Activated CD8-positive, alpha-beta memory T cell treated with anti-CD3 and anti-CD28 coated beads, Interleukin-2, amount 10 ng/mL, durations not matched to agents 7 days and 5 days (primary cell): Measurements from ENCODE around the gene ACOX3. TPM values are rescaled to one million over a fixed set of nuclear protein-coding genes. Genes with fewer than 3 reads are reported as not detected.
"Not testable (repeated sequence)": the region's sequence is repeated elsewhere in the genome, so short reads cannot be mapped to it uniquely, and the experiment has no call there.

Source experiments
- ATAC-seq: fragments of 150-1000 bp; cut with Tn5 transposase; one replicate; pipeline ENCODE4 v1.10.0; 2021; ENCODE audit warnings: moderate library complexity
- CTCF ChIA-PET: fragments of 350-600 bp; sonication (Branson Sonifier 250); formaldehyde crosslinking; loops from one replicate; lab custom pipeline; 2021; ENCODE audit warnings: antibody characterized with exemption; lab: Charles Lee
- DNase-seq: peaks from one replicate; pipeline ENCODE4 v3.0.0-alpha.2; 2020
- H3K27ac Mint-ChIP-seq: one replicate; pipeline ENCODE4 v1.8.0; 2021; ENCODE audit warnings: mild to moderate bottlenecking, mixed read lengths
- H3K27me3 Mint-ChIP-seq: one replicate; pipeline ENCODE4 v1.8.0; 2021; ENCODE audit warnings: mixed read lengths
- H3K36me3 Mint-ChIP-seq: one replicate; pipeline ENCODE4 v1.8.0; 2021; ENCODE audit warnings: mild to moderate bottlenecking, mixed read lengths
- H3K4me1 Mint-ChIP-seq: one replicate; pipeline ENCODE4 v1.8.0; 2021; ENCODE audit warnings: mixed read lengths
- H3K4me3 Mint-ChIP-seq: one replicate; pipeline ENCODE4 v1.8.0; 2021; ENCODE audit warnings: mild to moderate bottlenecking, moderate library complexity, mixed read lengths
- H3K9me3 Mint-ChIP-seq: one replicate; pipeline ENCODE4 v1.8.0; 2022; ENCODE audit warnings: low read depth, mixed read lengths
- total RNA-seq, 2 experiments: library from RNA; stranded (reverse); gene quantifications; one replicate each; pipeline ENCODE4 v1.2.3, GENCODE V29; 2021

The ACOX3 gene
- total RNA-seq, result 10 to 100 TPM; 11.7 to 13.0 TPM

DNA sequence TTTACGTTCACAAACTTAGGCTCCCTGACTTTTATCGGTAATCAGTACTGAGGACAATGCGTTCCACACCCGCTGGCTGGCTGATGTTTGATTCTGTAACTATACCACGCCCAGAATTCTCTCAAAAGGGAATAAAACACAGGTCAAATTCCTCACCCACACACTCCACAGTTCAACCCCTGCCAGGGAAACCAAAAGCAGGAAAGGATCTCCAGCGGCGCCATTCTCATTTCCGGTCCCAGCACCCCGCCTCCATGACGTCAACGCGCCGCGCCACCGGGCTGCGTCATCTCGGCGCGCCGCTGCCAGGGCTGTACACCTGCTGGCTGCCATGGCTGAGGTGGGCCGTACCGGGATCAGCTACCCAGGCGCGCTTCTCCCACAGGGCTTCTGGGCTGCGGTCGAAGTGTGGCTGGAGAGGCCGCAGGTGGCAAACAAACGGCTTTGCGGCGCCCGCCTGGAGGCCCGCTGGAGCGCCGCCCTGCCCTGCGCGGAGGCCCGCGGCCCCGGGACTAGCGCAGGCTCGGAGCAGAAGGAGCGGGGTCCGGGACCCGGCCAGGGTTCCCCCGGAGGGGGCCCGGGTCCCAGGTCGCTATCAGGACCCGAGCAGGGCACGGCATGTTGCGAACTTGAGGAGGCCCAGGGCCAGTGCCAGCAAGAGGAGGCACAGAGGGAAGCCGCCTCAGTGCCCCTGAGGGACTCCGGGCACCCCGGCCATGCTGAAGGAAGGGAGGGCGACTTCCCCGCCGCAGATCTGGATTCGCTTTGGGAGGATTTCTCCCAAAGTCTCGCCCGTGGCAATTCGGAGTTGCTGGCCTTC lies at the start of gene ACOX3, which contains the start of gene TRMT44:
ACOX3 (minus strand) TSS at position 232 of the 820 bp plus-strand sequence. CDS start 24,202 bp downstream, outside the sequence.
TRMT44 (plus strand) TSS at position 286 of the 820 bp plus-strand sequence; CDS start at position 332, 46 bp downstream.
- Mint-ChIP-seq H3K4me3 (peak within 1 kb of the TSS; percentile 98), H3K4me1 (peaks cover 74% of the 10 kb centered on the region), H3K27me3 (no peaks in the 10 kb centered on the region), H3K27ac (peak within 1 kb of the TSS; percentile 98), H3K36me3 (peaks cover 2% of the 10 kb centered on the region), H3K9me3 (no peaks in the 10 kb centered on the region)
- DNase-seq (peak; percentile 93), ATAC-seq (peak; percentile 94)
- CTCF ChIA-PET, result interaction anchor here (1.1 to 1.7 kb wide), 3 partner anchors 8 to 31 kb away, joined by 4 to 9 read pairs (median 6); no protein-coding TSS in a partner anchor

DNA sequence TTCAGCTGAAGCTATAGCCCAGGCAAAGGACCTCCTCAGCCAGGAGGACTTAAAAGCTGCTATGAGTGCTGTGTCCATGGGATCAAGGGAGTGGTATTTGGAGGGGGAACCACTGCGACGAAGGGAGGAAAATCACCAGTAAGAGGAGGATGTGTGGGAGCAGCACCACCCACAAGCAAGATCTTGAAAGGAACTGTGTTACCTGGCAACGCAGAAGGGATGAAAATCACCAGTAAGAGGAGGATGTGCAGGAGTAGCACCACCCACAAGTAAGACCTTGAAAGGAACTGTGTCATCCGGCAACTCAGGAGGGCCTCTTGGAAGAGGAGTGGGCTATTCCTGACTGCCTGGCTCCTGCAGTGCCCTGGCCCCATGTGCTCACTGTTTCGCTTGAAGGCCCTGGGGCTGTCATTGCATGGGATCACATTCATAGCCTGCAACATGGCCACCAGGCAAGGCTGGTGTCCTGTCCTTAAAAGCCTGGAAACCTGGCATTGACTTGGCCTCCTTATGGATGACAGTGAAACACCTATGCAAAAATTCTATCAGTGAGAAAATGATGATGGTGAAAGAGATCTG lies 48.4 kb upstream of the ACOX3 start:
- ATAC-seq, result no peak
- Mint-ChIP-seq H3K4me1 (no peaks in the 10 kb centered on the region), H3K36me3 (no peaks in the 10 kb centered on the region), H3K27ac (no peak overlapping the region), H3K4me3 (no peak overlapping the region), H3K9me3 (no peaks in the 10 kb centered on the region), H3K27me3 (no peaks in the 10 kb centered on the region)
- CTCF ChIA-PET, result interaction anchor here (0.6 kb wide), 1 partner anchor 397 kb away, joined by 3 read pairs; no protein-coding TSS in a partner anchor
- no peak for DNase-seq

DNA sequence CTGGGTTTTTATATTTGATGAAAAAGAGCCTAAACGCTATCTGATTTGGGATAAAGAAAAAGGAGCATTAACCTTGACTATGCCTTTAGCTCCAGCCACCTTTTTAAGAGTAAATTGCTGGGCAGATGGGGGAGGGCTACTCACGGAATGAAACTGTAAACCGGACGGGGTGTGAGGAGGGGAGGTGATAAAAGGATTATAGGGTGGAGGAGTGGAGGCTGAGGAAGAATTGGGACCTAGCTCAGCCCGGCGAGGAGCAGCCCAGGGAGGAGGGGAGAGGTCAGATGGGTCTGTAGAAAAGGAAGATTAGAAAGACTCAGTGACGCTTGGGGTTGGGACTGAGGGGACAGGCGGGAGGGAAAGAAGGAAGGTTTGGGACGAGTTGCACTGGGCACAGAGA lies 46.1 kb upstream of the ACOX3 start:
- H3K36me3 Mint-ChIP-seq, H3K27me3 Mint-ChIP-seq, H3K4me1 Mint-ChIP-seq, H3K4me3 Mint-ChIP-seq, ATAC-seq, H3K9me3 Mint-ChIP-seq, CTCF ChIA-PET, DNase-seq, H3K27ac Mint-ChIP-seq: not testable (repeated sequence)

DNA sequence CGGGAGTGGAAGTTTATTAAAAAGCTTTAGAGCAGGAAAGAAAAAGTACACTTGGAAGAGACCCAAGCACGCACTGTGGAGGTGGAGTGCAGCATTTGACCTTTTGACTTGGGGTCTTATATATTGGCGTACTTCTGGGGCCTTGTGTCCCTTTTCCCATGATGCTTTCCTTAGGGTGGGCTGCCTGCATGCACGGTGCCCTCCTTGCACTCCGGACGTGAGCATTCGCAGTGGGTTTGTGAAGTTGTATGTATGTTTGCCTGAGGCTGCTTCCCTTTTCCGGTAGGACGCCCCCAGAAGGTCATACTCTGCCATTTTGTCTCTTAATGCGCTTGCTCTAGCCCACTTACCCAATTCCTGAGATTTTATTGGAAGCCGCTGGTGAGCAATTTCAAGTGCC lies 39.7 kb upstream of the ACOX3 start:
- Mint-ChIP-seq H3K4me3 (no peak overlapping the region), H3K27me3 (no peaks in the 10 kb centered on the region), H3K9me3 (no peaks in the 10 kb centered on the region), H3K4me1 (peaks cover 3% of the 10 kb centered on the region), H3K27ac (no peak overlapping the region), H3K36me3 (no peaks in the 10 kb centered on the region)
- CTCF ChIA-PET, result no interaction called here
- DNase-seq (no peak), ATAC-seq (no peak)

DNA sequence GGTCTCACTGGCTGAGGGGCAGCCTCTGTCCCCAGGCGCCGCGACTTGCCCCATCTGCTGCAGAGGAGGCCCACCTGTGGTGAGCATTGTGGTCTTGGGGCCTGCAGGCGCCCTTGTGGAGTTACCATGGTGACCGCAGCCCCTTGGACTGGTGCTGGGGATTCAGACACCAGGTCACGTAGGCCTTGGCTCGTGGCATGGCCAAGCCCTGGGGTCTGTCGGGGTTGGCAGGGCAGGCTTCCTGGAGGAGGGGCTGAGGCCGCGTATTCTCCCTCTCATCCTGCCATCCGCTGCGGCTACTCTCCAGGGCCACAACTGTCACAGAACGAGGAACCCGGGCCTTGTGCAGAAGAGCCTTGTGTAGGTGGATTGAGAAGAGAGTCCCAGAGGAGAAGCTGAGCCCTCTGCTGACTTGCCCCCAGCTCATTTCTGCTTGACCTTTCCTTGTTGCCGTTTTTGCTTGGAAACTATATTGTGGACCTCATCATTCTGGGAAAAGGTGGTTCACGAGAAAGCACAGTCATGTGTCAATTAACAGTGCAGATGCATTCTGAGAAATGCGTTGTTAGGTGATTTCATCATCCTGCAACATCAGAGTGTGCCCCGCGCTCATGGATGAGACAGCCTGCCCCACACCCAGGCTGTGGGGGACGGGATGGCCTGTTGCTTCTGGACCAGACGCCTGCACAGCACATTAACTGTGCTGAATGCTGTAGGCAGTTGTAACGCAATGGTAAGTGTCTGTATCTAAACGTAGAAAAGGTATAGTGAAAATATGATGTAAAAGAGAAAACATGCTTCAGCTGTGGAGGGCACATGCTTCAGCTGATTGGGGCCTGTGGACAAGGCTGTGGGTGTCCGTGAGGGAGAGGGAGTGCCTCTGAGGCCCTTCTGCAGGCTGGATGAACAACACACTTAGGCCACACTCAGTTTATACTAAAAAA lies 38.5 kb upstream of the ACOX3 start:
- DNase-seq, result no peak
- CTCF ChIA-PET, result no interaction called here
- no peaks in the 10 kb centered on the region for H3K27me3 Mint-ChIP-seq
- H3K9me3 Mint-ChIP-seq, result no peaks in the 10 kb centered on the region
- no peak overlapping the region for H3K4me3 Mint-ChIP-seq
- no peak for ATAC-seq
- no peaks in the 10 kb centered on the region for H3K36me3 Mint-ChIP-seq
- H3K4me1 Mint-ChIP-seq, result peaks cover 3% of the 10 kb centered on the region
- H3K27ac Mint-ChIP-seq, result peak overlapping the region; percentile 42

DNA sequence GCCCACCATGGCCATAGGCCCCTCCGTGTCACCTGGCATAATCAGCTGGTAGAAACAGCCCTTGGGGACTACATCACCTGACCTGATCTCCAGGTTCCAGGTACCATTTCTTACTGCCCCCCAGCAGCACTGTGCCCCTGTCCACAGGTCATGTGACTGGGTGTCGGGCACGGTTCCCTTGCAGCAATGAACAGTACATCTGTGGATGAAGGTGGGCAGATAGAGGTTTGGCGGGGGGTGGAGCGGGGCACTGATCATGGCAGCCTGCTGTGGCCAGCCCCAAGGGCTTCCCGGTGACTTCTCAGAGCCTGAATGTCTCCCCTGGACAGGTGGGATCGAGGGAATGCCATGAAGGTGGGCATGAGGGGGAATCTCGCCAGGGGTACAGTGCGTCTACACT lies 37.8 kb upstream of the ACOX3 start:
- Mint-ChIP-seq H3K4me1 (peaks cover 3% of the 10 kb centered on the region), H3K9me3 (no peaks in the 10 kb centered on the region), H3K4me3 (no peak overlapping the region), H3K27me3 (no peaks in the 10 kb centered on the region), H3K27ac (no peak overlapping the region), H3K36me3 (no peaks in the 10 kb centered on the region)
- DNase-seq (no peak), ATAC-seq (no peak)
- CTCF ChIA-PET, result no interaction called here

DNA sequence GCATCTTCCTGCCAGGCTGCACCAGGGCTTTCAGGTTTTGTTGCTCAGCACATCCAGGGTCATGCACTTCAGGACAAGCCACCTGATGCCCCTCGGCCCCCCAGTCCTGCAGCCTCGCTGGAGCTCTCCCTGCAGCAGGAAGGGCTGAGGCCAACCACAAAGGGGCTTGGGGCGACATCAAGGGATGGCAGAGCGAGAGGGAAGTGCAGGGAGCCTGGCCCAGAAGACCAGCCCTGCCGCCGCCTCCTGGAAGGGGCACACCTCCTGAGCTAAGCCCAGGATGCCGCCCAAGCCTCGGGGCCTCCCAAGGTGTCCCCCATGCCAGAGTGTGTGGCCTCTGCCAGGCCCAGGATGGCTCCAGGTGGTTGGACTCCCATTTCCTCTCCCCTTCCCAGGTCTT lies 37.2 kb upstream of the ACOX3 start:
- Mint-ChIP-seq H3K27ac (no peak overlapping the region), H3K27me3 (no peaks in the 10 kb centered on the region), H3K36me3 (no peaks in the 10 kb centered on the region), H3K4me1 (peaks cover 3% of the 10 kb centered on the region), H3K9me3 (no peaks in the 10 kb centered on the region), H3K4me3 (no peak overlapping the region)
- DNase-seq (no peak), ATAC-seq (no peak)
- CTCF ChIA-PET, result no interaction called here

DNA sequence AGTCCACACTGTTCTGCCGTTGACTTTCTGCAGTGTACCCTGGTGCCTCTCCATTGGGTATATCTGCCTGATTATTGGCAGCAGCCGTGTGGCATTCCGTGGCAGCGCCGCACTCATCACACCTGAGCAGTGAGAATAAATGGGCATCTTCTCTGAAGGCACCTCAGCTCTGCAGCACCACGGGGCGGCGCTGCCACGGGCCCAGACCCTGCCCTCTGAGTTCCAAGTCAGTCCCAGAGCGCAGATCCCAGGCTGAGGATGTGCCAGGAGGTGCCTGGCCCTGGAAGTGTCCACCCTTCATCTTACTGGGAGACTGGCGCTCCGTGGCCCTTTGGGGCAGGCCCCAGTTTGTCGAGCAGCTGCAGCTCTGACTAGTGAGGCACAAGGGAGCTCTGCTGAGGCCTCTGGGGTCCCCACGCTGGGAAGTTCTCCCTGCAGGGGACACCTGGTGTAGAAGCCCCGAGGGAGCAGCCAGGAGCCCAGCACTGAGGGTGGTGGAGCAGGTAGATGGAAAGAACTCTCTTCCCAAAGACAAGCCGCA lies 36.6 kb upstream of the ACOX3 start:
- H3K36me3 Mint-ChIP-seq, result no peaks in the 10 kb centered on the region
- no peaks in the 10 kb centered on the region for H3K9me3 Mint-ChIP-seq
- H3K27ac Mint-ChIP-seq, result no peak overlapping the region
- CTCF ChIA-PET, result no interaction called here
- peaks cover 3% of the 10 kb centered on the region for H3K4me1 Mint-ChIP-seq
- no peak overlapping the region for H3K4me3 Mint-ChIP-seq
- ATAC-seq (no peak), DNase-seq (no peak)
- no peaks in the 10 kb centered on the region for H3K27me3 Mint-ChIP-seq

DNA sequence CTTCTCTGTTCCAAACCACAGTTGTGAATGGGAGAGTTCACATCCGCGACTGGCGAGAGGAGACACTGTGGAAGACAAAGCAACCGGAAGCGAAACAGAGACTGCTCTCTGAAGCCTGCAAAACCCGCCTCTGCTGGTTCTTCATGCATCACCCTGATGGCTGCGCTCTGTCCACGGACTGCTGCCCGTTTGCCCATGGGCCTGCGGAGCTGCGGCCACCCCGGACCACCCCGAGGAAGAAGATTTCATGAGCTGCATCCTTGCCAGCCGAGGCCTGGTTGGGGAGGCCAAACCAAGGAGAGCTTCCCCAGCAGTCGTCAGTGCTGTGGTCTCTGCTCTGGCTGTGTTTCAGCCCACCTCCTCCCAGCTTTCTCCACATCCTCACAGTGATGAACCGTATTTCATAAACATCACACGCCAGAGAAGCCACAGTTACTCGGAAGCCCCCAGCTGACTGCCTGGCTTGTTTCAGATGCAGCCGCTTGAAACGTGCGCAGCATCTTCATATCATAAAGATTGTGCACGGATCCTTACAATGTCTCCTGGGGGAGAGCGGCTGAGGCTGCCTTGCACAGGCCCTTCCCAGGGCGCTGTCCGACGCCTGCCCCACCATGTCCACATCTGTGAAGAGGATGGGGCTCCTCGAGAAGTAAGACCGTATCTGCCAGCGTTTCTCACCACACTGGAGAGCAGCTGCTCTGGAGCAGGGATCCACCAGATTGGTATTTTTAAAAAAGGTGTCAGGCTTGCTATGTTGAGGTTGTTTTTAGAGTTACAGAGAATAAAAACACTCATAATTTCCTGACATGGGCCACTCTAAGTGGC lies 35.4 kb upstream of the ACOX3 start:
- no peaks in the 10 kb centered on the region for H3K36me3 Mint-ChIP-seq
- no peak overlapping the region for H3K27ac Mint-ChIP-seq
- no peak for DNase-seq
- H3K4me1 Mint-ChIP-seq, result peaks cover 3% of the 10 kb centered on the region
- H3K9me3 Mint-ChIP-seq, result no peaks in the 10 kb centered on the region
- H3K4me3 Mint-ChIP-seq, result no peak overlapping the region
- no peak for ATAC-seq
- no peaks in the 10 kb centered on the region for H3K27me3 Mint-ChIP-seq
- CTCF ChIA-PET, result no interaction called here

DNA sequence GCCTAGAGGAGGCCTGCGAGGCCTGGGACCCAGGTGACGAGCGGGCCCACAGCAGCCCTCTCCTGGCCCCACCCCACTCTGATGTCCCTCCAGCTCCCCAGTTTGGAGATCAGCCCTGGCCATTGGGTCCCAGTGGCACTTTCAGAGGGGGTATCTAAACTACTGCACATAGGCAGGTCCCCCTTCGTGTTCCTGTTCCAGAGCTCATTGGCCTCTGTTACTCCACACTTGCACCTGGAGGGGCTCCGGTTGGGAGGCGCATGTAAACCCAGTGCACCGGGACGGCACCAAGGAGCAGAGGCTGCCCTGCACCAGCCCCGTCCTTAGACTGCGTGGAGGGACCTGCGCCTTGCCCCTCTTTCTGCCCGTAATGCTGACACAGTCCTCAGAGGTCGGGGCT lies 34.3 kb upstream of the ACOX3 start:
- DNase-seq, result no peak
- Mint-ChIP-seq H3K4me3 (no peak overlapping the region), H3K4me1 (peaks cover 3% of the 10 kb centered on the region), H3K27ac (no peak overlapping the region), H3K27me3 (no peaks in the 10 kb centered on the region), H3K36me3 (no peaks in the 10 kb centered on the region), H3K9me3 (no peaks in the 10 kb centered on the region)
- ATAC-seq, result no peak
- CTCF ChIA-PET, result no interaction called here

DNA sequence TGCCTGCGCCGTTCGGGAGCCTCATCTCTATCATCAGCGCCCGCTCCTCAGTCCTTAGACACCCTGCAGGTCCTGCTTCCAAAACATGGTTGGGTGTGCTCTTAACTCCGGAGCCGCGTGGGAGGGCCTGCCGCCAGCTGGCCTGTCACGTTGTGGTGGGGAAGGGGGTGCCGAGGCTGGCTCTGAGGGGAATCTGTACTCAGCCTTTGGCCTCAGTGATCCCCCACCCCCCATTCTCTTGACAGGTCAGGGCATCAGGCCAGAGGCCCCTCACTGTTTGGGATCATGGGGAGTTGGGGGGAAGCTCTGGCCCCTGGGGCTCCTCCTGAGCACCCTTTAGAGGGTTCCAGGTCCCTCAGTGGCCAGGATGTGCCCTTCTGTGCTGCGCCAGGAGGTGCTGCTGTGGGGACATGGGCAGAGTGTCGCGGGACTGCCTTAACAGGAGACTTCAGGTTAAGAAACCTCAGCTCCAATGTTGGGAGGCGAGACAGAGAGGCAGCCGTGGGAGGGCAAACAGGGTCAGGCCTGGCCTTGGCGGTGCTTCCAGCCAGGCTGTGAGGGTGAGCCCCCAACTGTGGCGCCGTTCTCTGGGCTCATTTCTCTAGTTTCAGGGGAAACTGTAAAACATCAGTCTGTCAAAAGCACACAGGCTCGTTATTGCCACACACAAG lies 33.5 kb upstream of the ACOX3 start:
- H3K27ac Mint-ChIP-seq, result no peak overlapping the region

More for the DNA sequence above, 33.5 kb upstream of the ACOX3 start:
- Mint-ChIP-seq H3K4me1 (peaks cover under 1% of the 10 kb centered on the region), H3K27me3 (no peaks in the 10 kb centered on the region), H3K9me3 (no peaks in the 10 kb centered on the region), H3K4me3 (no peak overlapping the region), H3K36me3 (peaks cover 1% of the 10 kb centered on the region)
- ATAC-seq (no peak), DNase-seq (no peak)
- CTCF ChIA-PET, result no interaction called here
